EL (cell line): Measurements from ENCODE around the gene PRKN.
"Not testable (repeated sequence)": the region's sequence is repeated elsewhere in the genome, so short reads cannot be mapped to it uniquely, and the experiment has no call there.

Experiments
- DNase-seq: peaks from one replicate; pipeline ENCODE4 v3.0.0-alpha.2; 2016

PRKN gene

GRCh38 chr6:161309774-161310173 lies 1417.8 kb downstream of the PRKN start:
- not testable (repeated sequence) for DNase-seq

GRCh38 chr6:161308075-161308655 lies 1419.4 kb downstream of the PRKN start:
- DNase-seq: no peak

- no peak for DNase-seq
Measured at GRCh38 chr6:161305860-161306259, 1421.7 kb downstream of the PRKN start.

- DNase-seq: peak; percentile 34
Measured at GRCh38 chr6:161303628-161304340, 1423.8 kb downstream of the PRKN start.

GRCh38 chr6:161302949-161303348 lies 1424.6 kb downstream of the PRKN start:
- DNase-seq: no peak

- peak; percentile 63 for DNase-seq
Measured at GRCh38 chr6:161301338-161301737, 1426.2 kb downstream of the PRKN start.

- DNase-seq: no peak
Measured at GRCh38 chr6:161300823-161301222, 1426.7 kb downstream of the PRKN start.

- DNase-seq: no peak
Measured at GRCh38 chr6:161299726-161300125, 1427.8 kb downstream of the PRKN start.
